Neural cell (in vitro differentiated cells): ENCODE results near the gene ZNF175. TPM values are rescaled to one million over a fixed set of nuclear protein-coding genes. Genes with fewer than 3 reads are reported as not detected.

Experiments used
- H2AFZ ChIP-seq: fragments of 200-600, 300-800 bp; sonication (generic), shearing (Covaris generic); 2 replicates; pipeline ENCODE4 v1.6.0; 2014; ENCODE audit warnings: low read depth, mild to moderate bottlenecking, antibody characterized with exemption, low read length, moderate library complexity
- H3F3A ChIP-seq: fragments of 200-600 bp; shearing (Covaris generic); 2 replicates; pipeline ENCODE4 v1.6.1; 2016; ENCODE audit warnings: mild to moderate bottlenecking, moderate library complexity, mixed read lengths, antibody characterized with exemption, low read length; ENCODE audit not compliant: insufficient read depth, poor library complexity, severe bottlenecking
- H3K27ac ChIP-seq: fragments of 200-600, 300-800 bp; sonication (generic), shearing (Covaris generic); 2 replicates; pipeline ENCODE4 v1.5.1; 2014; ENCODE audit warnings: mild to moderate bottlenecking, low read length, moderate library complexity
- H3K27me3 ChIP-seq: fragments of 300-800, 200-600 bp; sonication (generic), shearing (Covaris generic); 2 replicates; pipeline ENCODE4 v1.6.0; 2014; ENCODE audit warnings: mild to moderate bottlenecking, low read depth, low read length, moderate library complexity; ENCODE audit not compliant: insufficient read depth
- H3K36me3 ChIP-seq: fragments of 300-800, 200-600 bp; sonication (generic), shearing (Covaris generic); 2 replicates; pipeline ENCODE4 v1.5.1; 2014; ENCODE audit warnings: mild to moderate bottlenecking, antibody characterized with exemption, low read length, moderate library complexity; ENCODE audit not compliant: insufficient read depth
- H3K4me2 ChIP-seq: fragments of 300-800, 200-600 bp; sonication (generic), shearing (Covaris generic); 2 replicates; pipeline ENCODE4 v1.6.0; 2014; ENCODE audit warnings: mild to moderate bottlenecking, low read length
- H3K4me3 ChIP-seq: fragments of 300-800, 200-600 bp; sonication (generic), shearing (Covaris generic); 2 replicates; pipeline ENCODE4 v1.5.1; 2014; ENCODE audit warnings: mild to moderate bottlenecking, low read length, moderate library complexity
- H3K79me2 ChIP-seq: fragments of 200-600 bp; shearing (Covaris generic); replicated peaks from 2 replicates; pipeline ENCODE4 v1.6.0; 2014; ENCODE audit warnings: mild to moderate bottlenecking, low read length, moderate library complexity; ENCODE audit not compliant: insufficient read depth
- H3K9ac ChIP-seq: fragments of 300-800, 200-600 bp; sonication (generic), shearing (Covaris generic); 2 replicates; pipeline ENCODE4 v1.6.1; 2016; ENCODE audit warnings: mild to moderate bottlenecking, low read length, mixed read lengths
- H3K9me2 ChIP-seq: fragments of 200-600 bp; shearing (Covaris generic); 2 replicates; pipeline ENCODE4 v1.6.1; 2016; ENCODE audit warnings: mild to moderate bottlenecking, low read length, mixed read lengths; ENCODE audit not compliant: insufficient read depth
- H3K9me3 ChIP-seq: fragments of 200-600, 300-800 bp; sonication (generic), shearing (Covaris generic); 2 replicates; pipeline ENCODE4 v1.6.1; 2016; ENCODE audit warnings: mild to moderate bottlenecking, mixed run types, low read length, moderate library complexity, mixed read lengths
- H4K20me1 ChIP-seq: fragments of 200-600 bp; shearing (Covaris generic); 2 replicates; pipeline ENCODE4 v1.6.1; 2016; ENCODE audit warnings: mild to moderate bottlenecking, mixed run types; ENCODE audit not compliant: insufficient read depth
- CTCF ChIP-seq: fragments of 450-650 bp; IDR thresholded peaks from 2 replicates; pipeline ENCODE4 v1.5.1; 2014; ENCODE audit warnings: antibody characterized with exemption, mild to moderate bottlenecking, moderate library complexity; ENCODE audit not compliant: poor library complexity, severe bottlenecking
- EP300 ChIP-seq: fragments of 450-650 bp; conservative IDR thresholded peaks from 2 replicates; pipeline ENCODE4 v1.6.1; 2014; ENCODE audit warnings: antibody characterized with exemption, mild to moderate bottlenecking, moderate library complexity; ENCODE audit not compliant: poor library complexity, severe bottlenecking
- EZH2 ChIP-seq: fragments of 200-600, 300-800 bp; shearing (Covaris generic), sonication (generic); IDR thresholded peaks from 2 replicates; pipeline ENCODE4 v1.6.1; 2014; ENCODE audit warnings: antibody characterized with exemption, low read length, borderline replicate concordance, mild to moderate bottlenecking; ENCODE audit not compliant: insufficient read depth, poor library complexity, severe bottlenecking
- MXI1 ChIP-seq: fragments of 450-650 bp; conservative IDR thresholded peaks from 2 replicates; pipeline ENCODE4 v1.6.1; 2014; ENCODE audit warnings: antibody characterized with exemption, mild to moderate bottlenecking; ENCODE audit not compliant: poor library complexity, severe bottlenecking
- POLR2AphosphoS5 ChIP-seq: IDR thresholded peaks from 2 replicates; pipeline ENCODE4 v1.6.1; 2012
- RAD21 ChIP-seq: fragments of 450-650 bp; conservative IDR thresholded peaks from 2 replicates; pipeline ENCODE4 v1.6.1; 2014; ENCODE audit warnings: antibody characterized with exemption, mild to moderate bottlenecking, moderate library complexity
- REST ChIP-seq: IDR thresholded peaks from 2 replicates; pipeline ENCODE4 v1.6.1; 2012; ENCODE audit warnings: borderline replicate concordance
- SMC3 ChIP-seq: fragments of 450-650 bp; conservative IDR thresholded peaks from 2 replicates; pipeline ENCODE4 v1.6.1; 2014; ENCODE audit warnings: antibody characterized with exemption, mild to moderate bottlenecking, moderate library complexity; ENCODE audit not compliant: poor library complexity
- TAF1 ChIP-seq: IDR thresholded peaks from 2 replicates; pipeline ENCODE4 v1.6.1; 2012; ENCODE audit warnings: low read depth
- polyA plus RNA-seq: library from polyadenylated mRNA; depleted of rRNA; stranded (reverse); fragments of >200 nt; gene quantifications from 2 replicates; pipeline ENCODE4 v1.2.3, GENCODE V29; 2014

The ZNF175 gene
- polyA plus RNA-seq, 1 donor from 2014 or later, result 10.9 TPM

- no peaks in the 10 kb centered on the region for H3K27me3 ChIP-seq
- peaks cover 3% of the 10 kb centered on the region for H3K9me3 ChIP-seq
- peaks cover 2% of the 10 kb centered on the region for H3K79me2 ChIP-seq
- no peaks in the 10 kb centered on the region for H3K9me2 ChIP-seq
- no peak overlapping the region for H3K27ac ChIP-seq
- TF ChIP-seq CTCF, result no peak
- TF ChIP-seq RAD21, result no peak
- TF ChIP-seq EP300, result no peak
- no peak for TF ChIP-seq POLR2AphosphoS5
- TF ChIP-seq TAF1, result no peak
- TF ChIP-seq SMC3, result no peak
- no peak for TF ChIP-seq MXI1
- no peak for TF ChIP-seq REST
- no peak for TF ChIP-seq EZH2
- no peak overlapping the region for H3K9ac ChIP-seq
- no peak overlapping the region for H3K4me2 ChIP-seq
- H3K36me3 ChIP-seq, result no peaks in the 10 kb centered on the region
- no peaks in the 10 kb centered on the region for H3F3A ChIP-seq
- no peak overlapping the region for H2AFZ ChIP-seq
- H3K4me3 ChIP-seq, result no peak overlapping the region
- H4K20me1 ChIP-seq, result no peaks in the 10 kb centered on the region
These were observed 27.3 kb downstream of the ZNF175 start for GRCh38 chr19:51598159-51598915.

GRCh38 chr19:51599084-51599483 is 28.0 kb downstream of the ZNF175 start:
- H3K79me2 ChIP-seq, result peaks cover 2% of the 10 kb centered on the region
- no peak overlapping the region for H3K27ac ChIP-seq
- H3K9me3 ChIP-seq, result peaks cover 3% of the 10 kb centered on the region
- no peaks in the 10 kb centered on the region for H3F3A ChIP-seq
- H3K4me2 ChIP-seq, result no peak overlapping the region
- H3K36me3 ChIP-seq, result no peaks in the 10 kb centered on the region
- no peaks in the 10 kb centered on the region for H3K27me3 ChIP-seq
- H3K9me2 ChIP-seq, result no peaks in the 10 kb centered on the region
- H4K20me1 ChIP-seq, result no peaks in the 10 kb centered on the region
- no peak overlapping the region for H3K9ac ChIP-seq
- no peak overlapping the region for H3K4me3 ChIP-seq
- no peak overlapping the region for H2AFZ ChIP-seq
- TF ChIP-seq EP300, result no peak
- no peak for TF ChIP-seq RAD21
- no peak for TF ChIP-seq POLR2AphosphoS5
- TF ChIP-seq SMC3, result no peak
- no peak for TF ChIP-seq MXI1
- TF ChIP-seq TAF1, result no peak
